Ectodermal cell (in vitro differentiated cells): ENCODE results near the gene TOM1L1.

Experiments
- H3K27ac ChIP-seq: 2 replicates; pipeline ENCODE4 v1.7.0; 2013; ENCODE audit warnings: mild to moderate bottlenecking, low read depth, low read length; ENCODE audit not compliant: insufficient read depth, poor library complexity, severe bottlenecking
- H3K27me3 ChIP-seq: 2 replicates; pipeline ENCODE4 v1.7.0; 2013; ENCODE audit warnings: mild to moderate bottlenecking, low read length; ENCODE audit not compliant: insufficient read depth, control insufficient read depth, poor library complexity, severe bottlenecking
- H3K36me3 ChIP-seq: one replicate; pipeline ENCODE4 v1.7.0; 2013; ENCODE audit warnings: low read length; ENCODE audit not compliant: control insufficient read depth, insufficient read depth
- H3K4me1 ChIP-seq: one replicate; pipeline ENCODE4 v1.7.0; 2013; ENCODE audit warnings: low read length; ENCODE audit not compliant: control insufficient read depth, insufficient read depth
- H3K4me3 ChIP-seq: 2 replicates; pipeline ENCODE4 v1.7.0; 2013; ENCODE audit warnings: low read depth, low read length, control low read depth; ENCODE audit not compliant: insufficient read depth
- H3K9me3 ChIP-seq: 2 replicates; pipeline ENCODE4 v1.7.0; 2013; ENCODE audit warnings: mild to moderate bottlenecking, low read length, moderate library complexity; ENCODE audit not compliant: control insufficient read depth
- WGBS, 2 experiments: methylation state at CpG; one replicate each; pipeline ENCODE4 v1.1.7; 2013; ENCODE audit warnings: missing lambda C conversion rate in 2 of 2; 5-methylcytosine and 5-hydroxymethylcytosine counted together

TOM1L1 gene

GRCh38 chr17:54892360-54892759, 8.3 kb upstream of the TOM1L1 start:
- 87 to 89% methylated on average over 1 of the region's 1 CpG for WGBS, 2 experiments
- no peaks in the 10 kb centered on the region for H3K4me1 ChIP-seq
- H3K9me3 ChIP-seq = no peaks in the 10 kb centered on the region
- no peak overlapping the region for H3K4me3 ChIP-seq
- H3K36me3 ChIP-seq = no peaks in the 10 kb centered on the region
- no peak overlapping the region for H3K27ac ChIP-seq
- H3K27me3 ChIP-seq = no peaks in the 10 kb centered on the region

GRCh38 chr17:54898576-54898975, 2.1 kb upstream of the TOM1L1 start:
- WGBS, 2 experiments = 76 to 79% methylated on average over 3 of the region's 3 CpGs
- H3K27me3 ChIP-seq = no peaks in the 10 kb centered on the region
- H3K27ac ChIP-seq = no peak overlapping the region
- no peaks in the 10 kb centered on the region for H3K9me3 ChIP-seq
- H3K4me3 ChIP-seq = no peak overlapping the region
- H3K36me3 ChIP-seq = no peaks in the 10 kb centered on the region
- H3K4me1 ChIP-seq = peaks cover 9% of the 10 kb centered on the region

GRCh38 chr17:54899201-54899600, 1.5 kb upstream of the TOM1L1 start:
- no peaks in the 10 kb centered on the region for H3K9me3 ChIP-seq
- 86 to 100% methylated on average over 1 to 3 of the region's 3 CpGs for WGBS, 2 experiments
- no peaks in the 10 kb centered on the region for H3K27me3 ChIP-seq
- H3K4me3 ChIP-seq = no peak overlapping the region
- H3K4me1 ChIP-seq = peaks cover 9% of the 10 kb centered on the region
- no peaks in the 10 kb centered on the region for H3K36me3 ChIP-seq
- H3K27ac ChIP-seq = no peak overlapping the region

GRCh38 chr17:54899721-54900456, 763 bp upstream of the TOM1L1 start:
- no peaks in the 10 kb centered on the region for H3K36me3 ChIP-seq
- WGBS, 2 experiments = 6 to 7% methylated on average over 17 to 18 of the region's 18 CpGs
- peaks cover 9% of the 10 kb centered on the region for H3K4me1 ChIP-seq
- no peaks in the 10 kb centered on the region for H3K27me3 ChIP-seq
- no peak overlapping the region for H3K27ac ChIP-seq
- peak overlapping the region; percentile 79 for H3K4me3 ChIP-seq
- H3K9me3 ChIP-seq = no peaks in the 10 kb centered on the region

- WGBS, 2 experiments = 29 to 33% methylated on average over 9 of the region's 9 CpGs
- Histone ChIP-seq H3K9me3 (no peaks in the 10 kb centered on the region), H3K27me3 (no peaks in the 10 kb centered on the region), H3K4me3 (peak overlapping the region; percentile 79), H3K27ac (no peak overlapping the region), H3K36me3 (no peaks in the 10 kb centered on the region), H3K4me1 (peaks cover 9% of the 10 kb centered on the region)
Measured at GRCh38 chr17:54901230-54901822, 674 bp downstream of the TOM1L1 start.

GRCh38 chr17:54902017-54902416, 1.4 kb downstream of the TOM1L1 start:
- no peaks in the 10 kb centered on the region for H3K27me3 ChIP-seq
- no peaks in the 10 kb centered on the region for H3K36me3 ChIP-seq
- WGBS, 2 experiments = 92% methylated on average over 9 of the region's 9 CpGs
- peak overlapping the region; percentile 79 for H3K4me3 ChIP-seq
- H3K27ac ChIP-seq = no peak overlapping the region
- H3K4me1 ChIP-seq = peaks cover 9% of the 10 kb centered on the region
- H3K9me3 ChIP-seq = no peaks in the 10 kb centered on the region

GRCh38 chr17:54902611-54903010, 2.0 kb downstream of the TOM1L1 start:
- WGBS, 2 experiments = 95 to 96% methylated on average over 4 to 5 of the region's 5 CpGs
- no peak overlapping the region for H3K27ac ChIP-seq
- no peaks in the 10 kb centered on the region for H3K27me3 ChIP-seq
- H3K4me1 ChIP-seq = peaks cover 9% of the 10 kb centered on the region
- no peaks in the 10 kb centered on the region for H3K9me3 ChIP-seq
- peaks cover 4% of the 10 kb centered on the region for H3K36me3 ChIP-seq
- H3K4me3 ChIP-seq = no peak overlapping the region

GRCh38 chr17:54903375-54903774, 2.7 kb downstream of the TOM1L1 start:
- H3K36me3 ChIP-seq = peaks cover 4% of the 10 kb centered on the region
- 93 to 100% methylated on average over 1 of the region's 1 CpG for WGBS, 2 experiments

GRCh38 chr17:54906683-54907082, 6.0 kb downstream of the TOM1L1 start:
- Histone ChIP-seq H3K4me1 (no peaks in the 10 kb centered on the region), H3K4me3 (no peak overlapping the region), H3K9me3 (no peaks in the 10 kb centered on the region), H3K27ac (no peak overlapping the region), H3K36me3 (peaks cover 4% of the 10 kb centered on the region), H3K27me3 (no peaks in the 10 kb centered on the region)
- 93 to 97% methylated on average over 7 of the region's 7 CpGs for WGBS, 2 experiments

More at GRCh38 chr17:54903375-54903774, 2.7 kb downstream of the TOM1L1 start:
- H3K9me3 ChIP-seq = no peaks in the 10 kb centered on the region
- peaks cover 9% of the 10 kb centered on the region for H3K4me1 ChIP-seq
- no peak overlapping the region for H3K27ac ChIP-seq
- H3K27me3 ChIP-seq = no peaks in the 10 kb centered on the region
- no peak overlapping the region for H3K4me3 ChIP-seq

- H3K4me1 ChIP-seq = no peaks in the 10 kb centered on the region
Measured at GRCh38 chr17:54907376-54907775, 6.7 kb downstream of the TOM1L1 start.

More at GRCh38 chr17:54907376-54907775, 6.7 kb downstream of the TOM1L1 start:
- H3K4me3 ChIP-seq = no peak overlapping the region
- no peaks in the 10 kb centered on the region for H3K9me3 ChIP-seq
- no peaks in the 10 kb centered on the region for H3K27me3 ChIP-seq
- 96 to 98% methylated on average over 4 to 5 of the region's 5 CpGs for WGBS, 2 experiments
- H3K27ac ChIP-seq = no peak overlapping the region
- H3K36me3 ChIP-seq = peaks cover 4% of the 10 kb centered on the region
